ENCODE data around the gene PDXP.
A peak's percentile ranks its signal among the peaks of the same experiment; 100 is the strongest.
"Not testable (repeated sequence)": the region's sequence is repeated elsewhere in the genome, so short reads cannot be mapped to it uniquely, and the experiment has no call there.

Gene PDXP

DNA sequence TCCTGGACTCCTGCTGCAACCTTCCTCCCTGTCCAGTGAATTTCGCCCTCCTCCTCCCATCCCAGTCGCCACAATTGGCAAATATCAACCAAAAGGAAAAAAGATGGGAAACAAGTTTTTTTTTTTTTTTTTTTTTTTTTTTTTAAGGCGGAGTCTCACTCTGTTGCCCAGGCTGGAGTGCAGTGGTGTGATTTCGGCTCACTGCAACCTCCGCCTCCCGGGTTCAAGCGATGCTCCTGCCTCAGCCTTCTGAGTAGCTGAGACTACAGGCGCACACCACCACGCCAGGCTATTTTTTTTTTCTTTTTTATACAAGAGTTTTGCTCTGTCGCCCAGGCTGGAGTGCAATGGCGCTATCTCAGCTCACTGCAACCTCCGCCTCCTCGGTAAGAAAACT lies 37.7 kb downstream of the PDXP start:
- not testable (repeated sequence) for H3K4me3 ChIP-seq (ENCODE audit: low read depth, low read length)

GRCh38 chr22:37696657-37697537 lies 38.4 kb downstream of the PDXP start, which contains the start of gene TRIOBP:
Gene TRIOBP, plus strand, starts transcription at chr22:37697048. Its CDS starts 4,318 bp downstream, at chr22:37701366.
- peak within 1 kb of the TSS; percentile 58 for H3K4me3 ChIP-seq (ENCODE audit: low read depth, low read length)

GRCh38 chr22:37697538-37697835 lies 39.0 kb downstream of the PDXP start:
- H3K4me3 ChIP-seq (ENCODE audit: low read depth, low read length): peak overlapping the region; percentile 58

DNA sequence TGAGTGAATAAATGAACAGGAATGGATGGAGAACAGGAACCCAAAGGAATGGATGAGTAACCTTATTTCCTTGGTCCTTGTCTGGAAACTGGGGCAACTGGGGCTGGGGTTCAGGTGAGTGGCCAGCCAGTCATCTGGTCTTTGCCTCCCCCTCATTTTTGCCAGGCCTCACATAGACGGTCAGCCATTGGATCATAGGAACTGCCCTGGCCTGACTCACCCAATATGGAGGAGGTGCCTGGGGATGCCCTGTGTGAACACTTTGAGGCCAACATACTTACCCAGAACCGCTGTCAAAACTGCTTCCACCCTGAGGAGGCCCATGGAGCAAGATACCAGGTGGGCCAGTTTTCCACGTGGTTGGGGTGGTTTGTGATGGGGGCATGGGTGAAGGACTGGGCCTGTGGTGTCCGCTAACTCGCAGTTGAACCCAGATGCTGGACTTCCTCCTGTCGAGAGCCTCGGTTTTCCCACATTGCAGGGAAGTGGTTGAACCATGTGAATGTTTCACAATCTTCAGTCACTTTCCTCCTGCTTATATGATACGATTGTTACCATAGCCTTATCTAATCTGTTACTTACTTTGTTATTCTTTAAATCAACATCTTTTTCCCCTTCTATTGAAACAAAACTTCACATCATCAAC lies 42.7 kb downstream of the PDXP start:
- H3K4me3 ChIP-seq (ENCODE audit: low read depth, low read length): no peak overlapping the region

- no peak overlapping the region for H3K4me3 ChIP-seq (ENCODE audit: low read depth, low read length)
Measured at GRCh38 chr22:37703906-37704305, 45.4 kb downstream of the PDXP start.

GRCh38 chr22:37704645-37705044 lies 46.1 kb downstream of the PDXP start:
- H3K4me3 ChIP-seq (ENCODE audit: low read depth, low read length): no peak overlapping the region

DNA sequence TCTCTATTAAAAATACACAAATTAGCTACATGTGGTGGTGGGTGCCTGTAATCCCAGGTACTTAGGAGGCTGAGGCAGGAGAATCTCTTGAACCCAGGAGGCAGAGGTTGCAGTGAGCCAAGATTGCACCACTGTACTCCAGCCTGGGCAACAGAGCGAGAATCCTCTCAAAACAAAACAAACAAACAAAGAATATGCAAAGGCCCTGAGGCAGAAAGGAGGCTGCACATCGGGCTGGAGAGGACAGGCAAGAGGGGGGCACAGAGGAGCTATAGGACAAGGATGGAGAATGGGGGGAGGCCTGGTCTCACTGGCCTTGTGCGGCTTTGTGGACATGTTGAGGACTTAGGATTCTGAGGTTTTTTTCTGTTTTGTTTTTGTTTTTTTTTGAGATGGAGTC lies 46.7 kb downstream of the PDXP start:
- no peak overlapping the region for H3K4me3 ChIP-seq (ENCODE audit: low read depth, low read length)

GRCh38 chr22:37708580-37709444 lies 50.3 kb downstream of the PDXP start:
- H3K4me3 ChIP-seq (ENCODE audit: low read depth, low read length): no peak overlapping the region

GRCh38 chr22:37709445-37709765 lies 50.9 kb downstream of the PDXP start:
- no peak overlapping the region for H3K4me3 ChIP-seq (ENCODE audit: low read depth, low read length)

GRCh38 chr22:37710675-37711074 lies 52.2 kb downstream of the PDXP start:
- H3K4me3 ChIP-seq (ENCODE audit: low read depth, low read length): no peak overlapping the region

- no peak overlapping the region for H3K4me3 ChIP-seq (ENCODE audit: low read depth, low read length)
Measured at GRCh38 chr22:37711490-37711889, 53.0 kb downstream of the PDXP start.

DNA sequence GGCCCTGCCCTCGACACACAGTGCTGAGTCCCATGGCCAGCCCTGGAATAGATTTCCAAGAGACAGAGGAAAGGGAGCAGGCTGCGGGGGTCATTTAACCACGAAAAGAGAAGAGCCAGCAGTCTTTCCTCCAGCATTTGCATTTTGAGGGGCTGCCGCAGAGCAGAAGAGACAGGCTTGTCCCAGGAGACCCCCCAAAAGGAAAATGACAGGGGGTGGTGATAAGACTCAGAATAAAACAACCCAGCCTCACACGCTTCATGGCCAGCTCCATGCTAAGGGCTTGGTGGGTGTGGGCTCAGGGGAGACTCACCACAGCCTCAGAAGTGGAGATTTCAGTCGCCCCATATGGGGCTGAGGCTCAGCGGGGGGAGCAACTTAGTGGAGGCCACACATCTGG lies 55.2 kb downstream of the PDXP start:
- no peak overlapping the region for H3K4me3 ChIP-seq (ENCODE audit: low read depth, low read length)

DNA sequence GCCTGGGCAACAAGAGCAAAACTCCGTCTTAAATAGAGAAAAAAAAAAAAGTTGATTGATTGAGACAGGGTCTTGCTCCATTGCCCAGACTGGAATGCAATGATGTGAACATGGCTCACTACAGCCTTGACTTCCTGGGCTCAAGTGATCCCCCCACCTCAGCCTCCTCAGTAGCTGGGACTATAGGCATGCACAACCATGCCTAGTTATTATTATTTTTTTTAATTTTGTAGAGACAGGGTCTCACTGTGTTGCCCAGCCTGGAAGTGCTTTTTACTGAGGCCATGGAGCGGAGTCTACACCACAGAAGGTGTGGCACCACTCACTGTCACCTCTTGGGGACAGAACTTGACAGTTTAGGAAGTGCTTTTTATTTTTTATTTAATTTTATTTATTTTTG lies 56.1 kb downstream of the PDXP start:
- H3K4me3 ChIP-seq (ENCODE audit: low read depth, low read length): no peak overlapping the region

DNA sequence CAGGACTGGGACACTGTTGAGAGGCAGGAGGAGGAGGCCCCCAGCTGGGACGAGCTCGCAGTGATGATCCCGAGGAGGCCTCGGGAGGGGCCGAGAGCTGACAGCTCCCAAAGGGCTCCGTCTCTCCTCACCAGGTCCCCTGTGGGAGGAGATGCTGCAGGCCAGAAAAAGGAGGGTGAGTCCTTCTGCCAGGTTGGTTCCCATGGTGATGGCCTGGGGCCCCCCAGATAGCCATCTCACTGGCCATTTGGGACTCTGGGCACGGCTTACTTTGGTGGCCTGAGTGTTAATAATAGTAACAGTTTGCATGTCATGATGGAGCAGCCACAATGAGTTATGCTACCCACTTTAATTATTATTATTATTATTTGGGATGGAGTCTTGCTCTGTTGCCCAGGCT lies 57.2 kb downstream of the PDXP start:
- H3K4me3 ChIP-seq (ENCODE audit: low read depth, low read length): no peak overlapping the region

All from iPS-11a (cell line).